GM21367 (cell line): ENCODE measurements around the gene PALLD.
"Not testable (repeated sequence)": the region's sequence is repeated elsewhere in the genome, so short reads cannot be mapped to it uniquely, and the experiment has no call there.

Experiments
- ATAC-seq: cut with Tn5 transposase; IDR thresholded peaks from one replicate; pipeline ENCODE4 v1.9.1; 2021; ENCODE audit not compliant: unreplicated experiment

The PALLD gene

DNA sequence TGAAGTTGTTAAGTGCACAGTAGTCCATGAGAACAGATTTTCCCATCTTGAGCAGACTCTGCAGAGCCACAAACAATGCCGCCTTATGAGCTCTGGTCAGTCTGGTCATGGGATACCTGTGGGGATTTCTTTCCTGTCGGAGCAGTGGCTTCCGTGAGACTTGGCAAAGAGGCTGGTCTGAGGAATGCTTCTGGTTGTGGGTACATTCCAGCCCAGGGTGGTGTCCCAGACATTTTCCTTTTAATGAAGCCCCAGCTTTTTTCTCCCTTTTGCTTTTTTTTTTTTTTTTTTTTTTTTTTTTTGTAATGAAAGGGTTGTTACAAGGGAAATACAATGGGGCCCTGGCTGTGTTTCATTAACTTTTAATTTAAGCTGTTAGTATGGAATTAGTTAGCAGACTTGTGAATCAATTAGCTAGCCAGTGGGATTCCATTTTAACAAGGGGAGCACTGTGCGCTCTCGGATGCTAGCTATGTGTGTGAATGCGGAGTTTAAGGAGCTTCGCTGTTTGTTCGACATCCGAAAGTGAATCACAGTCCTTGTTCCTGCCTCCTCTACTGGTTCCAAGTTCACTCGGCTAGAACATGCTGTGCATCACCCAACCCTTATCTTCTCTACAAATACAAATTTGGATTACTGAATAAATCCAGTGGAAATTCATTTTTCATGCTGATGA is 288.1 kb downstream of the PALLD start:
- no peak for ATAC-seq

DNA sequence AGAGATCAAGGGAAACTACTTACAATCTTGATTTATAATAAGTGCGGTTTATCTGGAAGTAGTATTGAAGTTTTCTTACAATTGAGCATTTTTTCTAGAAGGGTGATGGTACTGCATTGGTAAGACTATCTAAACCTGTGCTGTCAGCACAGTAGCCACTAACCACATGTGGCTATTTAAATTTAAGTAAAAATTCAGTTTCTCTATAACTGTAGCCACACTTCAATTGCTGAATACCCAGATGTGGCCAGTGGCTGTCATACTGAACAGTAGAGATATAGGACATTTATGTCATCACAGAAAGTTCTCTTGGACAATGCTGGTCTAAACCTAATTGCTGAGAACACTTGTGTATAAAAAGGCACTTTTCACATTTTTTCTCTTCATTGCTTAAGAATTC is 290.5 kb downstream of the PALLD start:
- no peak for ATAC-seq

DNA sequence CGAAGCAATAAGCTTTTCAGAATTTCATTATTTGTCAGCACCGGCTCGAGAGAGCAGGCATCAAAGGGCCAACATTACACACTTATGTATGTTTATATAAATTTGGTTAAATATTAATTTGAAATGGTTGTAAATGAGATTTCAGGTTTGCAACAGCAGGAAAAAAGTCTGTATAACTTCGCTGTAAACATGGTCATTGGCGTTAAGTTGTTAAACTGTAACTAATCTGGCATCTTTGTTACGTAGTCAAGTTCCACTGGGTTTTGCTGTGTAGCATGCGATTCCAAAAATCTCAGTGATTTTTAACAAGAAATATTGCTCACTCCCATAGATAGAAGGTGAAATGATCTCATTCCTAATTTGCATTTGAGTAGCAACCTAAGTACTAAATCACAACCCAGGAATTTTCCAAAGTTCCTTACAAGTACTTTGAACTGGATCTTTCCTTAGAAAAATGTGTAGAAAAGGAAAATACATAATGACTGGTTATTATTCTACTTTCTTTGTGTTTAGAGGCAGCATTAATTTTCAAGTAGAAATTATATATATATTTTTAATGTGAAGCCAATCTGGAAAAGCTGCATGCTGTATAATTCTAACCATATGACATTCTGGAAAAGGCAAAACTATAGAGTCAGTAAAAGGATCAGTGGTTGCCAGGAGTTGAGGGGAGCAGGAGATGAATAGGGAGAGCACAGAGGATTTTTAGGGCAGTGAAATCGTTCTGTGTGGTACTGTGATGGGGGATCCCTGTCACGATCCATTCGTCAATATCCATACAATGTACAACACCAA is 291.1 kb downstream of the PALLD start:
- ATAC-seq, result no peak

DNA sequence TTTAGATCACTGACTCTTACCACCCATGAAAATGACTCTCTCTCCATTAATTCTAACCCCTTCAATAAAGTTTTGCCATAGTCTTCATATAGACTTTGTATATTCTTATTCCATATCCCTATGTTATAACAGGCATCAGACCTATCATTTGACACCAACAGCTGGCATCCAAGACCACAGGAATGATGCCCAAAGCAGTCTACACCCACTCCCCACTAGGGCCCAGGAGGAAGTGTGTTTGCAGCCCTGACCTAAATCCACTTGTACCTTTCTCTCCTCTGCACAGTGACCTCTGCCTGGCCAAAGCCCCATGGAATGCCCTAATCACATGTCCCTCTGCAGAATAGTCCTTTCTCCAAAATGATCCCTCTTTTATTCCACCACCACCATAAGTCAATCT is 294.0 kb downstream of the PALLD start:
- ATAC-seq, result no peak

DNA sequence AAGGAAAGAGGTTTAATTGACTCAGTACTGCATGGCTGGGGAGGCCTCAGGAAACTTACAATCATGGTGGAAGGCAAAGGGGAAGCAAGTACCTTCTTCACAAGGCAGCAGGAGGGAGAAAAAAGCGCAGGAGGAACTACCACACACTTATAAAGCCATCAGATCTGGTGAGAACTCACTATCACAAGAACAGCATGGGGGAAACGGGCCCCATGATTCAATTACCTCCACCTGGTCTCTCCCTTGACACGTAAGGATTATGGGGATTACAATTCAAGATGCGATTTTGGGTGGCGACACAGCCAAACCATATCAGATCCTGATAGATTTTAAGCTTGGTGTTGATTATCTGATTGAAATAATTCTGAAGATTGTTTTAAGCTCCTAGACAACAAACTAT is 294.5 kb downstream of the PALLD start:
- no peak for ATAC-seq

DNA sequence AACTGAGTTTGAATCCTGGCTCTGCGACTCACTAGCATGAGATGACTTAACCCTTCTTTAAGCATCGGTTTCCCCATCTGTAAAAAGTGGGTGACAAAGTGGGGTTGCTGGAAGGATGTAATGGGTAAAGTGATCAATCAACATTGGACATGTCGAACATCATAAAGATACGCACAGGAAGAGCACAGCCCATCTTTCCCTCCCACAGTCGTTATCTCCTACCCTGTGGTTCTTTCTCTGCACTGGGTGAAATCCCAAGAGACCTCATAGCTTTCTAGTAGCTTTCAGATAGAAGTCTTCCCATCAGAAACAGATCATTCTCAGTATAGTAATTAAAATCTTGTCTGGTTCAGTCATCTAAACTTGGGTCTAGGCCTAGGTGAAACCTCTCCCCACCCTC is 296.7 kb downstream of the PALLD start:
- no peak for ATAC-seq

DNA sequence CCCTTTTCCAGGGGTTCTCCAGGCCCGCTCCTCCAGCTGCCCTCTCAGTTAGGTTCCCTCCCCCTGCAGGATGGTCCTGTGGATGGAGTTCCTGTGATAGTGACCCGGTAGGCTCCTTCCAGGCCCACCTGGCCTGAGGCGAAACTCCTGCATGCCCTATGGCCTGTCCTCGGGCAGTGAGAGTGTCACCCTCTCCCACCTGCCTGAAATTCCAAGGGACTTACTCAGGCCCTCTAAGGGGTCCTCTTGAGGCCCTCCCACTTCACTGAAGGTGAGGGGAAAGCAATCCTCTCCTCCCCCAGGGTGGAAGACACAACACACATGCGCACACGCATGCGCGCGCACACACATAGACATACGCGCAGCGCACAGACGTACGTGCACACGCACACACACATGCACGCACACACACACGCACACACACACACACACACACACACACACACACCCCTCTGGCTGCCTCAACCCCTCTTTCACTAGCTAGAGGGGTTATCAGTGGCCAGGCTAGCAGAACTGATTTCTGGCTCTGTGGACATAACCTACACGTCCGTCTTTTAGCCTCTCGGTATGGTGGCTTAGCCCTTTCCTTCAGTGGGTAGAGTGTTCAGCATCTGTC is 297.3 kb downstream of the PALLD start:
- no peak for ATAC-seq

DNA sequence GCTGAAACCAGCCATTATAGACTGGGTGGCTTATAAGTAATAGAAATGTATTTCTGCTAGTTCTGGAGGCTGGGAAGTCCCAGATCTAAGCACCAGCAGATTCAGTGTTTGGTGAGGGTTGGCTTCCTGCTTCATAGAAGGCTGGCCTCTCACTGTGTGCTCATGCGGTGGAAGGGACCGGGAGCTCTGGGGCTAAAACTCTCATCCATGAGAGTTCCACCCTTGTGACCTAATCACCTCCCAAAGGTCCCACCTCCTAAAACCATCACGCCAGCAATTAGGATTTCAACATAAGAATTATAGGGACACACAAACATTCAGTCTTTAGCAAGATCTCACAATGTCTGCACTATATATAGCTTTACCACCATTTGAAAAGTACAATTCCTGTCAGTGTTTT is 298.0 kb downstream of the PALLD start:
- no peak for ATAC-seq

DNA sequence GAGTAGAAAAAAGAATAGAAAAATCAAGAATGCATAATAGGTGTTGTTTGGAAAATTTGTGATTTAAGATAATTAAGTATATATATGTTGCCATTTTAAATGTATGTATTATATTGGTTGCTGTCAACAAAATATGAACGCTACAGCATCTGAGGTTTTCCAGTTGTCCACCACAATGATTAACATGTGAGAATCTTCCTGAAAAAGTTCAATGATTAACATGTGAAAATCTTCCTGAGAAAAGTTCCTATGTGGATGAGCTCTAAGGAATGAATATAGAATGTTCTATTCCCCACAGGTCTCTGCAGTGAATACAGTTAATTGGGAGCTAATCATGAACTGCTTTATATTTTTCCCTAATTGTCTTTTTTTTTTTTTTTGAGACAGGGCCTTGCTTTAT is 298.5 kb downstream of the PALLD start:
- no peak for ATAC-seq

DNA sequence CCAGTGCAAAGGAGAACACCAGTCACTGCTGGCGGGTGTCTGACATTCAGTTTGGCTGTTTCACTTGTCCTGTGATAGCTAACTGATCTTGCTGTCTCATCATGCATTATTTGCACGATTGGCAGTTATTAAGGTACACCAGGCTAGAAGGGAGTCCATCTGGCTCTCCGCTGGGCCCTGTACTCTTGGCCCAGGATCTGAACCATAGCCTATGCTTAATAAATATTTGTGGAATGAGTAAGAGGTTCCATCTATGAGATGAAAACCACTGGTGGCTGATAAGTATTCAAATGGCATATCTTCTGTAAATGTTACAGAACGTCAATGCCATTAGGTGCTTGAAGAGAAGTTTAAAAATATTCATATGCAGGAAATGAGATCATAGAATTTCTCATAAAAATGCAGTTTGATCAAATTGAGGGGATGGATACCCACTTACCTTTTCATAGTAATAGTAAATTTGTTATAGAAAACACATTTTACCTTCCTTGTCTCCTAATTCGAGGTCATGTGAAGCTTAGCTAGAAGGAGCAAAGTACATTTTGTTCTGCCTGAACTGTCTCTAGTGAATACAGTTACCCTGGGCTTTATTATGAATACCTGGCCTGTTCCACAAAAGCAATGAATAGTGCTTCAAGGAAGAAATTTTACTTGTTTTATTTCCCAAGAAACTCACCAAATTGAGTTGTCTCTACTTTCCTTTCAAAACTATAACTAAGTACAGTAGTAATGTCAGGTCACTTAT is 299.7 kb downstream of the PALLD start:
- no peak for ATAC-seq

DNA sequence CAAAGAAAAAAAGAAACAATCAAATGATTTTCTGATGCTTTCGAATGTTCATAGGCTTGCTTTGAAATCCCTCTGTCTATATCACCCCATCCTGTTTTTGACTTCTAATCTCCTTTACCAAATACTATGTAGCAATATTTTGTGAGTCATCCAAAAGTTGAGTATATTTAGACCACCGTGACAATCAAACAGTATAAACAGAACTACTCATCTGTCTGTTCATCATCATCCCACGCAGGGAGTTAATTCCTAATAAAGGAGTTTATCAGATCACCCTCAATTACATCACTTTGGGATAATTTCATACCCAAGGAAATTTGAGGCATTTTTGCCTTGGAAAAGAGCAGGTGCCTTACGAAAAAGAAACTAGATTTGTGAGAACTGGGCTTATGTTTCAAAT is 300.3 kb downstream of the PALLD start:
- no peak for ATAC-seq

DNA sequence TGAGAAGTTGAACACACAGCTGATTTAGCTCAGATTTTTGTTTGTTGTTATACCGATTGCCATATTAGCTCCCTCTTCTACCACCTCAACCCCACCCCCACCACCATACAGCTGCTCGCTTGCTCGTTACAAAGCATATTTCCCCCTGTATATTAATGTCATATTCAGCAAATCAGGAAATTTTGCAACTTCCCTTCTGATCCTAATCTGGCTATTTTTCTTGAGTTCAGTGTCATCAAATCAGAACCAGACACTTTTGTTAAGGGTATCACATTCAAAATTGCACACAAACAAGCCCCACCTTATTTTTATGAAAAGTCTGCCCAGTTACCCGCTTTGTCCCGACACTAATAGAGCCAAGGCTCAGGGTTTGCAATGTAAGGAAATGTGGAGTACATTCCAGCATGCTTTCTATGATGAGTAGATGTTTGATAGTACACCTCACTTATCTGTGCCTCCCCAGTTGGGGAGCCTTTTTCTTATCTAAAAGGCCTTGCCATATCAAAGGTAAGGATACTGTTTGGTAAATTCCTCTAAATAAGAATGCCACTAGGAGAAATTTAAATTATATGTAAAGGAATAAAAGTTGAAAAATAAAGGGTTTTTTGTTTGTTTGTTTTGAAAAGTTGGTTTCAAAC is 301.0 kb downstream of the PALLD start:
- no peak for ATAC-seq

DNA sequence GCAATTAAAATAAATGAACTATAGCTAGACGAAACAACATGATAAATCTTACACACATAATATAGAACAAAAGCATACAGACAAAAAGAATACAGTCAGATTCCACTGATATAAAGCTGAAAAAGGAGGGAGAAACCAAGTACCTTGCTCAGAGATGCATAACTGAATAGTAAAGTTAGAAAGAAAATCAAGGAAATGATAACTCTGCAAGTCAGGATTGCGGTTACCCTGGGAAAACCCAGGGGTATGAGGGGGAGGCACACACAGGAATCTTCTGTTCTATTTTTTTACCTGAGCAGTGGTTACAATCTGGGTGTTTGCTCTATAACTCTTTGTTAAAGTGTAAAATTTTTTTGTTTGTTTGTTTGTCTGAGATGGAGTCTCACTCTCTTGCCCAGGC is 304.1 kb downstream of the PALLD start:
- no peak for ATAC-seq

DNA sequence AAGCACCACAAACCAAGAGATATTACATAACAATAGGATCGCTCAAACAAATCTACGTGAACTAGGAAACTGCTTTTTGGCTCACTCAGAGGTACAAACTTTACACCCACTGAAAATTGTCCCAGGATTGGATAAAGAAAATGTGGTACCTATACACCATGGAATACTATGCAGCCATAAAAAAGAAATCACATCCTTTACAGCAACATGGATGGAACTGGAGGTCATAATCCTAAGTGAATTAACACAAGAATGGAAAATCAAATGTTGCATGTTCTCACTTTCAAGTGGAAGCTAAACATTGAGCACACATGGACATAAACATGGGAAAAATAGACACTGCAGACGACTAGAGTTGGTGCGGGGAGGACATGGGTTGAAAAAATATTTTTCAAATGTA is 305.4 kb downstream of the PALLD start:
- no peak for ATAC-seq

DNA sequence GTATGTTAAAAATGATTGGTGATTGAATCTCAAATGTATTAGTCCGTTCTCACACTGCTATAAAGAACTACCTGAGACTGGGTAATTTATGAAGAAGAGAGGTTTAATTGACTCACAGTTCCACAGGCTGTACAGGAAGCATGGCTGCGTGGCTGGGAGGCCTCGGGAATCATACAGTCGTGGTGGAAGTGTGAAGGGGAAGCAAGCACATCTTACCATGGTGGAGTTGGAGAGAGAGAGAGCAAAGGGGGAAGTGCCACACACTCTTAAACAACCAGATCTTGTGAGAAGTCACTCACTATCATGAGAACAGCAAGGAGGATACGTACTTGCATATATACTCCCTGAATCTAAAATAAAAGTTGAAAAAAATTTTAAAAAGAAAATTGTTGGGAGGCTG is 306.2 kb downstream of the PALLD start:
- not testable (repeated sequence) for ATAC-seq

DNA sequence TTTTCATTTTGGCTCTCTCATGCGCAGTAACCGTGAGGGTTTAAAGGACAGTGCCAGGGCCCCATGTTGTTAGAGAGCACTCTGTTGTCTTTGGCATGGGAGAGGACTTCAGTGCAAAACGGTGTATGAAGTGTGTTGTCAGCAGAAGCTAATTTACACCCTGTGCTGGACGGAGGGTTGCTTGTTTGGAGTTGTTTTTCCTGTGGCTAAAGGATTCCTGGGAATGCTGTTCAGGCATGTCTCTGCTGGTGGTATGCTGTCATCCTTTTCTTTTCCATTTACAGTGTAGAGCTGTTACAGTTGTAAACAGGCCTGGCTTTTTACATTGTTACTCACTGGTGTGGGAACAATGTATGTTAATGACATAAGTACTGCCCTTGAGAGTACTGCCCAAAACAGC is 306.9 kb downstream of the PALLD start:
- ATAC-seq, result no peak

DNA sequence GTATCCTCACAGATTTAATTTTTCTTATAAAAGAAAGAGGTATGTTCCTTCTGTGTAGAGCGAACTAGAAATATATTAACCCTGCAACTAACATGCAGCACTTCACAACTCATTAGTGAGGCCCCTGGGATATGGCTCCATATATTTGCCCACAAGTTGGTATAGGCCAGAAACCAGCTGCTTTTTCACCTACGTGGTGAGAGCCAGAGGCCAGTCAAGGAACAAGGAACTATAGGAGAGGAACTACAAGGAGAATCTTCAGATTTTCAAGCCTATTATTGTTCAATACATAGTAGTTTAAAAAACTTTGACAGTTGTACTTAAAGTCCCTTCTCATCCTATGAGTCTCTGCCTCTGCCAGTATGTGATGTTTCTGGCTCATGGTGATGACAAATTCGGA is 307.3 kb downstream of the PALLD start:
- no peak for ATAC-seq

DNA sequence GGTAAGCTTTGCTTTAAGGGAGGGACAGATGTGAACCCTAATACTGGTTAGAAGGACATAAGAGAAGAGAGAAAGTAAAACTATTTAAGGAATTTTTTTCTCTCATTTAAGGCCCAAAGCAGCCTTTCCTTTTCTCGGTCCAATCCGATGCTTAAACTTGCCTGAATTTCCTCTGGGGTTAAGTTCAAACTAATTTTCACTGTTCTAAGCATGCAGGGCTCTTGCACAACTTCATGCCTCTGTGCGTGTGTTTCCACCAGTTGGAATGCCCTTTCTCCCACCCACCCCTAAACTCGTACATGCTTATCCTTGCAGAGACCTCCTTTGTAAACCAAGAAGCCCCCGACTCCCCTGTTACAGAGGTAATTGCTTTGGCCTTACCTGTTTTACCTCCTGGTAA is 308.5 kb downstream of the PALLD start:
- ATAC-seq, result no peak

DNA sequence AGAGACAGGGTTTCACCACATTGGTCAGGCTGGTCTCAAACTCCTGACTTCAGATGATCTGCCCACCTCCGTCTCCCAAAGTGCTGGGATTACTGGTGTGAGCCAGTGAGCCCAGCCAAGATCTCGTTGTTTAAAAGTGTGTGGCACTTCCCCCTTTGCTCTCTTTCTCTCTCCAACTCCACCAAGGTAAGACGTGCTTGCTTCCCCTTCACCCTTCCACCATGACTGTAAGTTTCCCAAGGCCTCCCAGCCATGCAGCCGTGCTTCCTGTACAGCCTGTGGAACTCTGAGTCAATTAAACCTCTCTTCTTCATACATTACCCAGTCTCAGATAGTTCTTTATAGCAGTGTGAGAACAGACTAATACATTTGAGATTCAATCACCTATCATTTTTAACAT is 309.4 kb downstream of the PALLD start:
- not testable (repeated sequence) for ATAC-seq

DNA sequence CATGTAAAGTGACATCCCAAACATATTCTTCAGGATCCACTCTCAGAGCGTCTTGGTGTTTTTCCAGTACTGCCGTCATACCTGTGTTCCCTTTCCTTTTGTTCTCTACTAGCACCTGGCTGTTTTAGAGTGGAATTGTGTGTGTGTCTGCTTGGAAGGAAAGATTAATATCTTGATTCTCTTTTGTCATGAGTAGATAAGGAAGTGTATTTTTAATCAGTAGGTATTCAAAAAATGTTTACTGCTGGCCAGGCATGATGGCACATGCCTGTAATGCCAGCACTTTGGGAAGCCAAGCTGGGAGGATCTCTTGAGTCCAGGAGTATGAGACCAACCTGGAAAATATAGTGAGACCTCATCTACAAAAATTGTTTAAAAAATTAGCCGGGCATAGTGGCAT is 314.4 kb downstream of the PALLD start:
- ATAC-seq, result no peak
